ENCODE measurements around the gene MRTFA.

Gene MRTFA

GRCh38 chr22:40491990-40492631 is 144.4 kb downstream of the MRTFA start:
- DNase-seq (ENCODE audit: low read depth), result no peak

- no peak for DNase-seq (ENCODE audit: low read depth)
Observed at GRCh38 chr22:40487663-40488249, 148.8 kb downstream of the MRTFA start.

DNA sequence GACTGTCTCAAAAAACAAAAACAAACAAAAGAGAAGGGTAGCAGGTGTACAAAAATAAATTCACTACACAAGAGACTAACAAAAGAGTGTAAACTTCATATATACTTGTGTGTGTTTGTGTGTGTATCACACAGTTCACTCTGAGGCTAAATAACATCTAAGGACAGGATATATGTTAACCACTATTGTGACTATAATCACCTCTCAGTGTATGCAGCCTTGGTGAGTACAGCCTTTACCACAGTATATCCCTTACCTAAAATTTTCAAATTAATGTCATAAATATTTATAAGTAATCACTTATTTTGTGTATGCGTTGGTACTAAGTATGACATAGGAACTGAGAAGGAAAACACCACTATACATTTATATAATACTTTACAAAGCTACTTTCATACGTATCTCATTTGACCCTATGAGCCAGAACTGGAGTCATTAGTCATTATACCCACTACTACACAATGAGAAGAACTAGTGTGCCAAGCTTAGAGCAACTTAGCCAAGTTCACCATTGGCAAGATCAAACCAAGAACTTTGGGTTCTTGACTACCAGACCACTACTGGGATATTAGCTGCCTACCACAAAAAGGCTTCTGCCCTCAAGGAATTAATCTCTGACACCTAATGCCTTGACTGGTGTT is 149.4 kb downstream of the MRTFA start:
- no peak for DNase-seq (ENCODE audit: low read depth)

- no peak for DNase-seq (ENCODE audit: low read depth)
Observed at GRCh38 chr22:40485813-40486667, 150.5 kb downstream of the MRTFA start.

- no peak for DNase-seq (ENCODE audit: low read depth)
Observed at GRCh38 chr22:40484906-40485669, 151.4 kb downstream of the MRTFA start.

DNA sequence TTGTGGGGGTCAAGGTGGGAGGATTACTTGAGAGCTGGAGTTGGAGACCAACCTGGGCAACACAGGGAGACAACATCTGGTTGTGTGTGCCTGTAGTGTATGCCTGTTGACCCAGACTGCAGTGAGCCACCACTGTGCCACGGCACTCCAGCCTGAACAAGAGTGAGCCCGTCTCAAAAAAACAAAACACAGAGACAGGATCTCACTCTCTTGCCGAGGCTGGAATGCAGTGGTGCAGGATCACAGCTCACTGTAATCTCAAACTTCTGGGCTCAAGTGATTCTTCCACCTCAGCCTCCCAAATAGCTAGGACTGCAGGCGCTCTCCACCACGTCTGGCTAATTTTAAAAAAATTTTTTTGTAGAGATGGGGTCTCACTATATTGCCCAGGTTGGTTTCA is 153.6 kb downstream of the MRTFA start:
- DNase-seq (ENCODE audit: low read depth), result no peak

DNA sequence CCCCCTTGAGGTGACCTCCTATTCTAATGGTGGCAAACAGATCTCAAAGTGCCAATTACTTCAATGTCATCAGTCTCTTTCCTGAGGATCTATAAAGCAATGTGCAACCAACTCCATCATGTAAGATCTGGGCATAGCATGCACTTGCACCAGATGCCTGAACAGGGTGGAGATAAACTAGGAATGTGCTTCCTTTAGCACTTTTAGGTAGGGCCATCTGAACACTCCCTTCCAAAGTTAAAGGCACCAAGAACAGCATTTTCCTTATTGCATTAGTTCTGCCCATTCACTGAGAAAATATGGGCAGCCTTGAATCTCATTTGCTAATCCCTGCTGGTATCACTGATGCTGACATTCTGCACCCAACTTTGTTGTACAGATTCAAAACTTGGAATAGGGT is 154.1 kb downstream of the MRTFA start:
- no peak for DNase-seq (ENCODE audit: low read depth)

GRCh38 chr22:40480996-40481395 is 155.5 kb downstream of the MRTFA start:
- no peak for DNase-seq (ENCODE audit: low read depth)

- no peak for DNase-seq (ENCODE audit: low read depth)
Observed at GRCh38 chr22:40479887-40480538, 156.5 kb downstream of the MRTFA start.

DNA sequence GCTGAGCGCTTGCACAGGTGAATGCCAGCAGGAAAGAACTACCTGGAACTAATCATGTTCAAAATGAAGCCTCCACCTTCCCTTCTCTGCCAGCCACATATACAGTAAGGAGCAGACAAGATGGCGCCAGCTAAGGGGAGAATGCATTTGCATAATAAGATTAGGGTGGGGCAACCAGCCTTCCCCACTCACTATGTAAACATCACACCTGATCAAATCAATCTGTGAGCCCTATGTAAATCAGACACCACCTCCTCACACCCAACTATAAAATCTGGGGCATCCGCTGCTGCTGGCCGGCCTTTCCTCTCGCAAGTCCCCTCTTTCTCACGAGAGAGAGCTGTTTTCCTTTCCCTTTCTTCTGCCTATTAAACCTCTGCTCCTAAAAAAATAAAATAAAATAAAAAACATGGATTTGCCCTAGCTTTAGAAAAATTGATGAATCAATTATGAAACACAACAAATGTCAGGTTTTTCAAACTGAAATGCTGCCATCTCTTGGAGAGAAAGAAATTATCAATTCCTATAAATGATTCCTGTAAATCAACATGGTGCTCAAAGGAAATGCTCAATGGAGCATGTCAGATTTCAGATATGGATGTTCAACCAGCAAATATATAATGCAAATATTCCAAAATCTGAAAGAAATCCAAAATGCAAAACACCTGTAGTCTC is 157.3 kb downstream of the MRTFA start:
- DNase-seq (ENCODE audit: low read depth), result no peak

GRCh38 chr22:40478338-40479125 is 158.0 kb downstream of the MRTFA start:
- no peak for DNase-seq (ENCODE audit: low read depth)

GRCh38 chr22:40477683-40478337 is 158.7 kb downstream of the MRTFA start:
- no peak for DNase-seq (ENCODE audit: low read depth)

DNA sequence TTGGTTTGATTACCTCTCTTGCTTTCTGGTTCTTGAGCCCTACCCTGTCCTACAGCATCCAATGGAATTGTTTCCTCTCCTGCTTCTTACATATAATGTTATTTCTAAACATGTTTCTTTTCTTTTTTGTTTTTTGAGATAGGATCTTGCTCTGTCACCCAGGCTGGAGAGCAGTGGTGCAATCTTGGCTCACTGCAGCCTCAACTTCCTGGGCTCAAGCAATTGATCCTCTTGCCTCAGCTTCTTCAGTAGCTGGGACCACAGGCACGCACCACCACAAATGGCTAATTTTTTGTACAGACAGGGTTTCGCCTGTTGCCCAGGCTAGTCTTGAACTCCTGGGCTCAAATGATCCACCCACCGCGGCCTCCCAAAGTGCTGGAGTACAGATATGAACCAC is 160.2 kb downstream of the MRTFA start:
- no peak for DNase-seq (ENCODE audit: low read depth)

GRCh38 chr22:40473703-40474102 is 162.8 kb downstream of the MRTFA start:
- DNase-seq (ENCODE audit: low read depth), result no peak

- DNase-seq (ENCODE audit: low read depth), result no peak
Observed at GRCh38 chr22:40472579-40472978, 163.9 kb downstream of the MRTFA start.

DNA sequence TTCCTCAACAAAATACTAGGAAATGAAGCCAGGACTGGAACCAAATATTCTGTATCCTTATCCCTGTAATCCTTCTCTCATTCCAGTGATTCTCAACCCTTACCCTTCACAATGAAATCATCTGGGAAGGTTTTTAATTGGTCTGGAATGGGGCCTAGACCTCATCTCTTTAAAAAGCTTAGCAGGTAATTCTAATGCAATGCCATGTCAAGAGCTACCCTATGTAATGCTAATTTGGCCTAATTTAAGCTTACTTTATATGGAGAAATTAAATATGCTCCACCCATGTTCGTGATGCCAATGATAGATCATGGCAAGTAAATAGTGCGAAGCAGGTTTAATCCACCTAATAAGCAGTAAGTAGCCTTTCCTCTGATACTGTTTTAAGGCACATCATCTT is 164.5 kb downstream of the MRTFA start:
- DNase-seq (ENCODE audit: low read depth), result no peak

DNA sequence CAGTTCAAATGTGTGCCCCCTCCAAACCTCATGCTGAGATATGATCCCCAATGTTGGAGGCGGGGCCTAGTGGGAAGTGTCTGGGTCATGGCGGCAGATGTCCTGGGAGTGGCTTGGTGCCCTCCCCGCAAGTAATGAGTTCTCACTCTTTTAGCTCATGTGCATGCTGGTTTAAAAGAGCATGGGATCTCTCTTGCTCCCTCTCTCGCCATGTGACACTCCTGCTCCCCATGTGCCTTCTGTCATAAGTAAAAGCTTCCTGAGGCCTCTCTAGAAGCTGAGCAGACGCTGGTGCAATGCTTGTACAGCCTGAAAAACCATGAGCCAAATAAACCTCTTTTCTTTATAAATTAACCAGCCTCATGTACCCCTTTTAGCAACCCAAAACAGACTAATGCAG is 167.3 kb downstream of the MRTFA start:
- DNase-seq (ENCODE audit: low read depth), result no peak

- no peak for DNase-seq (ENCODE audit: low read depth)
Observed at GRCh38 chr22:40468616-40469015, 167.9 kb downstream of the MRTFA start.

DNA sequence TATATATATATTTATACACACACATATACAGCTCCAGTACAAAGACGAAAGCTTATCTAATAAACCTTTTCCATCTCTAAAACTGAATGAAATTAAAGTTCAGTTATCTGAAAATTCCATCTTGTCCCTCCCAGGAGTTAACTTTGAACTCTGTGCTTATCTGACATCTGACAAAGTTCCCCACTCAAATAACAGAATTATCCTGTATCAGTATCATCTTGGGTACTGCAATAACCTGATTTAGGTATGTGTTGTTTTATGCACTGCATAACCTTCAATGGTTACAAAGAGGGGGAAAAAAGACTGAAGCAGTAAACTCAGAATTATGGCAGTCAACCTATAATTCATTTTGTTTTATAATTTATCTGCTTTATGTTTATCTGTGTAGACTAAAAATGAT is 169.5 kb downstream of the MRTFA start:
- DNase-seq (ENCODE audit: low read depth), result no peak

- DNase-seq (ENCODE audit: low read depth), result no peak
Observed at GRCh38 chr22:40463683-40464082, 172.8 kb downstream of the MRTFA start.

Measured in activated T-helper 1 cell treated with Interleukin-2 at 50 U/mL for 16 hours (primary cell).